ENCODE data around the gene TIMM13. TPM values are rescaled to one million over a fixed set of nuclear protein-coding genes. Genes with fewer than 3 reads are reported as not detected.

TIMM13 gene
- total and polyA plus RNA-seq, 10 of the 15 experiments (the other 5 are each of a cell fraction or from before 2014, with no cell fraction given): 9.9 to 205 (median 63.6) TPM

DNA sequence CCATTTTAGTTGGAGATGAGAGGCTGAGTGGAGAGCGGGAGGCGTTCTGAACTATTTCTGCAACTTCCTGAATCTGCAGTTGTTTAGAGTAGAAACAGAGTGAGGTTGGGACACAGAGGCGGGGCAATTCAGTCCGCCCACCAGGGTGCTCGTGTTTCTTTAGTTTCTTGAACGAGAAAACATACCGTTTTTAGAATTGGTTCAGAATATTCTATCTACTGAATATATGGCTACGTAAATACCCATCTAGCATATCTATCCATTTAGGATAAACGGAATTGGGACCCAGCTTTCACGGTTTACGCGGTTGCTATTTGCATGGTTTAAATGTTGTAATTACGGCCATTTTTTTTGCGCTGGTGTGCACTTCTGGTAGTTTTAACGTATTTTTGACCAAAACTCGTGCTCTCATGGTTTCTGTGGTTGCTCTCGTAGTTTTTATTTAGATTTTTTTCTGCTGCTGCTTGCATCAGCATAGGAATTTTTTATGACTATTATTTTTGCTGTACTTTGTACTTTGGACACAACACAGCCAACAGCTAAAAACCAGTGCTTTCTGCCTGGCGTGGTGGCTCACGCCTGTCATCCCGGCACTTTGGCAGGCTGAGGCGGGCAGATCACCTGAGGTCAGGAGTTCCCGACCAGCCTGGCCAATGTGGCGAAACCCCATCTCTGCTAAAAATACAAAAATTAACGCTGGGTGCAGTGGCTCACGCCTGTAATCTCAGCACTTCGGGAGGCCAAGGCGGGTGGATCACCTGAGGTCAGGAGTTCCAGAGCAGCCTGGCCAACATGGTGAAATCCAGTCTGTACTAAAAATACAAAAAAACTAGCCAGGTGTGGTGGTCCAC lies 32.7 kb downstream of the TIMM13 start:
- ChIA-PET SMC1A (ENCODE audit: uncharacterized antibody, unreplicated experiment) (interaction anchor here (0.7 to 3.6 kb wide), 15 partner anchors 11 to 241 kb away, joined by 3 to 28 read pairs (median 3); no protein-coding TSS in a partner anchor), POLR2A (interaction anchor here (0.6 to 2.6 kb wide), 12 partner anchors 10 to 228 kb away, joined by 3 to 8 read pairs (median 3); partner anchors contain the start of gene LSM7), CTCF (interaction anchor here (0.8 to 5.6 kb wide), 13 partner anchors 9 to 302 kb away, joined by 3 to 66 read pairs (median 5); no protein-coding TSS in a partner anchor), RAD21 (ENCODE audit: unreplicated experiment) (interaction anchor here (0.7 to 5.3 kb wide), 17 partner anchors 33 to 241 kb away, joined by 3 to 31 read pairs (median 4); partner anchors contain the start of genes GADD45B and TIMM13)
- Histone ChIP-seq H4K20me1 (ENCODE audit: control insufficient read depth, insufficient read depth) (no peaks in the 10 kb centered on the region), H3K27me3 (replicated peaks in 1 of 2; ENCODE audit: control insufficient read depth in 2 of 2, insufficient read depth in 2 of 2, low read length in 1 of 2) (no peaks in the 10 kb centered on the region), H3K36me3 (ENCODE audit: control insufficient read depth in 2 of 2, insufficient read depth in 2 of 2, low read length in 1 of 2) (no peaks in the 10 kb centered on the region), H3K4me3 (peak overlapping the region; percentile 49; the same call in 1 of the 2 replicates), H3K79me2 (ENCODE audit: control insufficient read depth, insufficient read depth, low read length) (no peaks in the 10 kb centered on the region), H3K9me3 (replicated peaks; ENCODE audit: control insufficient read depth, insufficient read depth, low read length) (no peaks in the 10 kb centered on the region; the same call in 2 of the 3 replicates), H3K4me2 (ENCODE audit: control insufficient read depth, insufficient read depth) (peak overlapping the region; percentile 17), H3K27ac (ENCODE audit: control insufficient read depth, insufficient read depth) (peak overlapping the region; percentile 62), H3K9ac (ENCODE audit: control insufficient read depth, insufficient read depth, low read length) (peak overlapping the region; percentile 53), H2AFZ (ENCODE audit: control insufficient read depth, low read depth, low read length) (peak overlapping the region; percentile 14; the same call in 1 of the 2 replicates), H3K4me1 (ENCODE audit: control insufficient read depth, insufficient read depth, low read length) (peaks cover 9% of the 10 kb centered on the region)
- BruUV-seq (replicated peaks): no TSS peak
- in situ Hi-C loops (cut with MboI) (loop anchor here (5.0 kb wide), 1 partner anchor 218 kb away; no protein-coding TSS in a partner anchor), intact Hi-C loops (cut with micrococcal nuclease; ENCODE audit: unreplicated experiment) (loop anchor here (5.0 to 10.0 kb wide), 5 partner anchors 67 to 237 kb away; partner anchors contain the start of genes LSM7, PLEKHJ1, SF3A2 and SPPL2B)
- 4% methylated on average over 27 of the region's 27 CpGs for WGBS (ENCODE audit: insufficient coverage, insufficient replicate concordance, low lambda C conversion rate, missing lambda C conversion rate)
- DNase-seq (ENCODE audit: low read depth, low spot score) (peak; percentile 38), FAIRE-seq (peak; percentile 57), ATAC-seq (peak; percentile 77)
- 0 out of 2 replicates have a peak, but pooled peaks have one; percentile 5 for TF ChIP-seq MEF2A (IDR thresholded peaks at IDR 0.05; ENCODE audit: insufficient read depth, low read depth, low read length)
- TF ChIP-seq ZSCAN29 (IDR thresholded peaks at IDR 0.05): peak; percentile 42; the same call in 1 of the 2 replicates
- no peak for TF ChIP-seq SMC3 (IDR thresholded peaks at IDR 0.05; ENCODE audit: borderline replicate concordance, low read length)
- peak; percentile 24; the same call in 1 of the 2 replicates for TF ChIP-seq RAD51 (IDR thresholded peaks at IDR 0.05)
- TF ChIP-seq, protein P1, sequence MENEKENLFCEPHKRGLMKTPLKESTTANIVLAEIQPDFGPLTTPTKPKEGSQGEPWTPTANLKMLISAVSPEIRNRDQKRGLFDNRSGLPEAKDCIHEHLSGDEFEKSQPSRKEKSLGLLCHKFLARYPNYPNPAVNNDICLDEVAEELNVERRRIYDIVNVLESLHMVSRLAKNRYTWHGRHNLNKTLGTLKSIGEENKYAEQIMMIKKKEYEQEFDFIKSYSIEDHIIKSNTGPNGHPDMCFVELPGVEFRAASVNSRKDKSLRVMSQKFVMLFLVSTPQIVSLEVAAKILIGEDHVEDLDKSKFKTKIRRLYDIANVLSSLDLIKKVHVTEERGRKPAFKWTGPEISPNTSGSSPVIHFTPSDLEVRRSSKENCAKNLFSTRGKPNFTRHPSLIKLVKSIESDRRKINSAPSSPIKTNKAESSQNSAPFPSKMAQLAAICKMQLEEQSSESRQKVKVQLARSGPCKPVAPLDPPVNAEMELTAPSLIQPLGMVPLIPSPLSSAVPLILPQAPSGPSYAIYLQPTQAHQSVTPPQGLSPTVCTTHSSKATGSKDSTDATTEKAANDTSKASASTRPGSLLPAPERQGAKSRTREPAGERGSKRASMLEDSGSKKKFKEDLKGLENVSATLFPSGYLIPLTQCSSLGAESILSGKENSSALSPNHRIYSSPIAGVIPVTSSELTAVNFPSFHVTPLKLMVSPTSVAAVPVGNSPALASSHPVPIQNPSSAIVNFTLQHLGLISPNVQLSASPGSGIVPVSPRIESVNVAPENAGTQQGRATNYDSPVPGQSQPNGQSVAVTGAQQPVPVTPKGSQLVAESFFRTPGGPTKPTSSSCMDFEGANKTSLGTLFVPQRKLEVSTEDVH (IDR thresholded peaks at IDR 0.05; ENCODE audit: low read depth, partially characterized antibody): no peak
- no peak for TF ChIP-seq CBX5 (IDR thresholded peaks at IDR 0.05; ENCODE audit: low read depth)
- TF ChIP-seq, protein P2, sequence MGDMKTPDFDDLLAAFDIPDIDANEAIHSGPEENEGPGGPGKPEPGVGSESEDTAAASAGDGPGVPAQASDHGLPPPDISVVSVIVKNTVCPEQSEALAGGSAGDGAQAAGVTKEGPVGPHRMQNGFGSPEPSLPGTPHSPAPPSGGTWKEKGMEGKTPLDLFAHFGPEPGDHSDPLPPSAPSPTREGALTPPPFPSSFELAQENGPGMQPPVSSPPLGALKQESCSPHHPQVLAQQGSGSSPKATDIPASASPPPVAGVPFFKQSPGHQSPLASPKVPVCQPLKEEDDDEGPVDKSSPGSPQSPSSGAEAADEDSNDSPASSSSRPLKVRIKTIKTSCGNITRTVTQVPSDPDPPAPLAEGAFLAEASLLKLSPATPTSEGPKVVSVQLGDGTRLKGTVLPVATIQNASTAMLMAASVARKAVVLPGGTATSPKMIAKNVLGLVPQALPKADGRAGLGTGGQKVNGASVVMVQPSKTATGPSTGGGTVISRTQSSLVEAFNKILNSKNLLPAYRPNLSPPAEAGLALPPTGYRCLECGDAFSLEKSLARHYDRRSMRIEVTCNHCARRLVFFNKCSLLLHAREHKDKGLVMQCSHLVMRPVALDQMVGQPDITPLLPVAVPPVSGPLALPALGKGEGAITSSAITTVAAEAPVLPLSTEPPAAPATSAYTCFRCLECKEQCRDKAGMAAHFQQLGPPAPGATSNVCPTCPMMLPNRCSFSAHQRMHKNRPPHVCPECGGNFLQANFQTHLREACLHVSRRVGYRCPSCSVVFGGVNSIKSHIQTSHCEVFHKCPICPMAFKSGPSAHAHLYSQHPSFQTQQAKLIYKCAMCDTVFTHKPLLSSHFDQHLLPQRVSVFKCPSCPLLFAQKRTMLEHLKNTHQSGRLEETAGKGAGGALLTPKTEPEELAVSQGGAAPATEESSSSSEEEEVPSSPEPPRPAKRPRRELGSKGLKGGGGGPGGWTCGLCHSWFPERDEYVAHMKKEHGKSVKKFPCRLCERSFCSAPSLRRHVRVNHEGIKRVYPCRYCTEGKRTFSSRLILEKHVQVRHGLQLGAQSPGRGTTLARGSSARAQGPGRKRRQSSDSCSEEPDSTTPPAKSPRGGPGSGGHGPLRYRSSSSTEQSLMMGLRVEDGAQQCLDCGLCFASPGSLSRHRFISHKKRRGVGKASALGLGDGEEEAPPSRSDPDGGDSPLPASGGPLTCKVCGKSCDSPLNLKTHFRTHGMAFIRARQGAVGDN (IDR thresholded peaks at IDR 0.05): no peak
- peak; percentile 41; the same call in 1 of the 2 replicates for TF ChIP-seq FOXM1 (IDR thresholded peaks at IDR 0.05; ENCODE audit: low read depth, low read length)
- TF ChIP-seq YY1 (IDR thresholded peaks at IDR 0.05; ENCODE audit: low read depth, low read length): peak; percentile 53; the same call in 1 of the 2 replicates
- no peak for TF ChIP-seq SUZ12 (IDR thresholded peaks at IDR 0.05; ENCODE audit: unreplicated experiment)
- peak; percentile 62 for TF ChIP-seq ATF7 (IDR thresholded peaks at IDR 0.05; ENCODE audit: low read depth)
